ENCODE measurements around the gene MROH9. TPM values are rescaled to one million over a fixed set of nuclear protein-coding genes. Genes with fewer than 3 reads are reported as not detected.

Gene MROH9
- polyA plus RNA-seq, 1 donor (not counting 4 experiments of a cell fraction or from before 2014, with no cell fraction given) = 0.04 TPM

DNA sequence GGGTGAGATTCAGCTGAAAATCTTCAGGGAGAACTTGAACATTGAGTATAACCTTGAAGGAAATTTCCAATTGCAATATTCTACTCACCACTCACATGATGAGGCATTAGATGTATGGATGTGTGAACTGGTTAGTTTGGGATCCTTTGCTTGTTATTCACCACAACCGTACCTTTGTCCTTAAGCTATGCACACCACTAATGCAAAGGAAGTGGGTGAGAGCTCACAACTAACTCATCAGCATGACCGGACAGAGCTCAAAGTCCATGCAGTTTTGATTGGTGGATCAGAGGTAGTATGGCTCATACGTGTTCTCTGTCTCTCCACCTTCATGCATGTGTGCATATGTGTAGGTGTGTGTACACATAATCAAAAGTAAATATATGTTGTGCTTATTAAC is 43.5 kb upstream of the MROH9 start:
- no peak for TF ChIP-seq EZH2 (IDR thresholded peaks at IDR 0.05; ENCODE audit: low read length)
- TF ChIP-seq, protein P1, sequence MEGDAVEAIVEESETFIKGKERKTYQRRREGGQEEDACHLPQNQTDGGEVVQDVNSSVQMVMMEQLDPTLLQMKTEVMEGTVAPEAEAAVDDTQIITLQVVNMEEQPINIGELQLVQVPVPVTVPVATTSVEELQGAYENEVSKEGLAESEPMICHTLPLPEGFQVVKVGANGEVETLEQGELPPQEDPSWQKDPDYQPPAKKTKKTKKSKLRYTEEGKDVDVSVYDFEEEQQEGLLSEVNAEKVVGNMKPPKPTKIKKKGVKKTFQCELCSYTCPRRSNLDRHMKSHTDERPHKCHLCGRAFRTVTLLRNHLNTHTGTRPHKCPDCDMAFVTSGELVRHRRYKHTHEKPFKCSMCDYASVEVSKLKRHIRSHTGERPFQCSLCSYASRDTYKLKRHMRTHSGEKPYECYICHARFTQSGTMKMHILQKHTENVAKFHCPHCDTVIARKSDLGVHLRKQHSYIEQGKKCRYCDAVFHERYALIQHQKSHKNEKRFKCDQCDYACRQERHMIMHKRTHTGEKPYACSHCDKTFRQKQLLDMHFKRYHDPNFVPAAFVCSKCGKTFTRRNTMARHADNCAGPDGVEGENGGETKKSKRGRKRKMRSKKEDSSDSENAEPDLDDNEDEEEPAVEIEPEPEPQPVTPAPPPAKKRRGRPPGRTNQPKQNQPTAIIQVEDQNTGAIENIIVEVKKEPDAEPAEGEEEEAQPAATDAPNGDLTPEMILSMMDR (optimal IDR thresholded peaks at IDR 0.05 in 1 of 3, IDR thresholded peaks at IDR 0.05 in 1 of 3, conservative IDR thresholded peaks at IDR 0.05 in 1 of 3; ENCODE audit: extremely low read depth in 1 of 3, insufficient read depth in 2 of 3, low read length in 3 of 3) = no peak
- Histone ChIP-seq H3K4me2 (ENCODE audit: control insufficient read depth, extremely low read depth, insufficient read depth, low read depth, low read length) (no peak overlapping the region), H3K27me3 (ENCODE audit: control insufficient read depth, extremely low read depth, insufficient read depth, low read length) (no peaks in the 10 kb centered on the region), H3K9me3 (ENCODE audit: control insufficient read depth, low read depth, low read length) (no peaks in the 10 kb centered on the region), H4K20me1 (ENCODE audit: control insufficient read depth, extremely low read depth, insufficient read depth, low read length) (no peaks in the 10 kb centered on the region), H3K27ac (ENCODE audit: control insufficient read depth, insufficient read depth, low read length) (no peak overlapping the region), H3K36me3 (ENCODE audit: control insufficient read depth in 2 of 2, extremely low read depth in 1 of 2, insufficient read depth in 2 of 2, low read length in 2 of 2) (no peaks in the 10 kb centered on the region), H3K9ac (ENCODE audit: control insufficient read depth, extremely low read depth, insufficient read depth, low read length) (no peak overlapping the region), H3K9me1 (ENCODE audit: control insufficient read depth, extremely low read depth, insufficient read depth, low read length) (no peaks in the 10 kb centered on the region), H3K4me3 (ENCODE audit: control insufficient read depth in 2 of 3, extremely low read depth in 1 of 3, insufficient read depth in 2 of 3, low read depth in 1 of 3, low read length in 3 of 3) (no peak overlapping the region), H3K4me1 (ENCODE audit: control insufficient read depth, extremely low read depth, insufficient read depth, low read length) (no peaks in the 10 kb centered on the region), H2AFZ (ENCODE audit: control insufficient read depth, low read length) (no peak overlapping the region), H3K79me2 (ENCODE audit: control insufficient read depth, insufficient read depth, low read length) (no peaks in the 10 kb centered on the region)
- FAIRE-seq = no peak
- dilution Hi-C loops (cut with MboI; ENCODE audit: extremely low pct_ligation_motif_present, low sequenced_read_pairs) = no loop called here
- no peak for DNase-seq (ENCODE audit: low read depth, low spot score)

DNA sequence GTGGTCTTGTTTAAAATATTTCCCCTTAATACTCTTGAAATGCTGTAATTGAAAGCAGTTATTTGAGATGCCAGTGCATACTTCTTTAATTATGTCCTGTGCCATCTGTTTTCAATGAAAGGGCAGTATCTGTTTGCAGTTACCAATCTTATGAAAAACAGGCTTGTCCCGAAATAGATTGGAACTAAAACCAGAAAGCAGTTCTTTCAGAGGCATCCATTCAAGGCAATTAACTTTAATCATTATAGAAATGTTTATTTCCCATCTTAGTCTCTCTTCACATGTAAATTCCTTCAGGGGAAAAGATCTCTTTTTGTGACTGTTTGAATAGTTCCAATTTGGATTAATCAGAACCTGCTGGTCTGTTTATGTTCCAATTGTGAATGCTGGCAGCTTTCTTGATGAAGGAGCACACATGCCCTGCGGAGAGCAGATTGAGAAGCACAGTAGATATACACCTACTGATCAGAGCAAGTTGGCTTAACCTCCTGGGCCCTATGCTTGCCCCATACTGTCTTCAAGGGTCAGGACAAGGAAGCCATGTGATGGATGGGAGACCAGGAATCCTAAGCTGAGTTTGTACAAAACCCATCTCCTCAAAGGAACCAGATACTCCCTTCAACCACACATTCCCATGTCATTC is 41.6 kb upstream of the MROH9 start:
- no peaks in the 10 kb centered on the region for H3K9me1 ChIP-seq (ENCODE audit: control insufficient read depth, extremely low read depth, insufficient read depth, low read length)
- H3K4me3 ChIP-seq (ENCODE audit: control insufficient read depth in 2 of 3, extremely low read depth in 1 of 3, insufficient read depth in 2 of 3, low read depth in 1 of 3, low read length in 3 of 3) = no peak overlapping the region
- no peaks in the 10 kb centered on the region for H3K36me3 ChIP-seq (ENCODE audit: control insufficient read depth in 2 of 2, extremely low read depth in 1 of 2, insufficient read depth in 2 of 2, low read length in 2 of 2)
- dilution Hi-C loops (cut with MboI; ENCODE audit: extremely low pct_ligation_motif_present, low sequenced_read_pairs) = no loop called here
- TF ChIP-seq, protein P1 (optimal IDR thresholded peaks at IDR 0.05 in 1 of 3, IDR thresholded peaks at IDR 0.05 in 1 of 3, conservative IDR thresholded peaks at IDR 0.05 in 1 of 3; ENCODE audit: extremely low read depth in 1 of 3, insufficient read depth in 2 of 3, low read length in 3 of 3) = no peak
- TF ChIP-seq EZH2 (IDR thresholded peaks at IDR 0.05; ENCODE audit: low read length) = no peak
- H3K27me3 ChIP-seq (ENCODE audit: control insufficient read depth, extremely low read depth, insufficient read depth, low read length) = no peaks in the 10 kb centered on the region
- H2AFZ ChIP-seq (ENCODE audit: control insufficient read depth, low read length) = no peak overlapping the region
- no peaks in the 10 kb centered on the region for H3K9me3 ChIP-seq (ENCODE audit: control insufficient read depth, low read depth, low read length)
- no peak for FAIRE-seq
- DNase-seq (ENCODE audit: low read depth, low spot score) = no peak
- H3K9ac ChIP-seq (ENCODE audit: control insufficient read depth, extremely low read depth, insufficient read depth, low read length) = no peak overlapping the region
- no peaks in the 10 kb centered on the region for H3K4me1 ChIP-seq (ENCODE audit: control insufficient read depth, extremely low read depth, insufficient read depth, low read length)
- H3K27ac ChIP-seq (ENCODE audit: control insufficient read depth, insufficient read depth, low read length) = no peak overlapping the region
- no peaks in the 10 kb centered on the region for H4K20me1 ChIP-seq (ENCODE audit: control insufficient read depth, extremely low read depth, insufficient read depth, low read length)
- H3K4me2 ChIP-seq (ENCODE audit: control insufficient read depth, extremely low read depth, insufficient read depth, low read depth, low read length) = no peak overlapping the region
- no peaks in the 10 kb centered on the region for H3K79me2 ChIP-seq (ENCODE audit: control insufficient read depth, insufficient read depth, low read length)
